Liver (tissue), 9 donors: ENCODE measurements around the gene RYR3. TPM values are rescaled to one million over a fixed set of nuclear protein-coding genes. Genes with fewer than 3 reads are reported as not detected.

Experiments used
- DNase-seq: peaks from one replicate; pipeline ENCODE4 v3.0.0-alpha.2; 2017; ENCODE audit warnings: low spot score
- H3K27ac ChIP-seq, 2 donors: one replicate each; pipeline ENCODE4 v1.7.0; 2013; ENCODE audit warnings: inconsistent platforms in 2 of 2, low read length in 2 of 2, control low read depth in 1 of 2, low read depth in 1 of 2, mild to moderate bottlenecking in 1 of 2
- H3K27me3 ChIP-seq, 4 donors: one replicate each; pipeline versions ENCODE4 v1.6.1 to v1.7.0; 2013; ENCODE audit warnings: low read length in 3 of 4, inconsistent platforms in 1 of 4, mild to moderate bottlenecking in 1 of 4, moderate library complexity in 1 of 4; ENCODE audit not compliant: control insufficient read depth in 4 of 4, insufficient read depth in 4 of 4
- H3K36me3 ChIP-seq, 4 donors: one replicate each; pipeline versions ENCODE4 v1.6.1 to v1.7.0; 2013; ENCODE audit warnings: low read length in 3 of 4, mild to moderate bottlenecking in 3 of 4, low read depth in 1 of 4, moderate library complexity in 1 of 4; ENCODE audit not compliant: control insufficient read depth in 4 of 4, insufficient read depth in 3 of 4
- H3K4me1 ChIP-seq, 4 donors: one replicate each; pipeline versions ENCODE4 v1.6.1 to v1.7.0; 2013; ENCODE audit warnings: low read length in 3 of 4, mild to moderate bottlenecking in 3 of 4, moderate library complexity in 1 of 4; ENCODE audit not compliant: control insufficient read depth in 4 of 4, insufficient read depth in 4 of 4
- H3K4me3 ChIP-seq, 3 donors: one replicate each; pipeline versions ENCODE4 v1.6.1 to v1.7.0; 2013; ENCODE audit warnings: low read length in 3 of 3, control low read depth in 1 of 3, low read depth in 1 of 3, mild to moderate bottlenecking in 1 of 3
- H3K9ac ChIP-seq, 2 donors: one replicate each; pipeline ENCODE4 v1.7.0; 2013; ENCODE audit warnings: low read length in 2 of 2, mild to moderate bottlenecking in 2 of 2, moderate library complexity in 2 of 2, control low read depth in 1 of 2, low read depth in 1 of 2
- H3K9me3 ChIP-seq, 4 donors: one replicate each; pipeline versions ENCODE4 v1.6.1 to v1.7.0; 2013; ENCODE audit warnings: low read length in 3 of 4; ENCODE audit not compliant: control insufficient read depth in 4 of 4
- CTCF ChIP-seq: fragments of 150-350 bp; IDR thresholded peaks from 2 replicates; pipeline ENCODE4 v1.5.1; 2017; ENCODE audit warnings: improper control_type of control experiment, low read depth, low read length; ENCODE audit not compliant: missing input control
- EGR1 ChIP-seq, 2 donors: IDR thresholded peaks; 2 replicates each; pipeline ENCODE4 v1.6.1; 2016 to 2018; ENCODE audit warnings: antibody characterized with exemption in 2 of 2, low read depth in 2 of 2
- HNF4A ChIP-seq, 2 donors: conservative IDR thresholded peaks; 2 replicates each; pipeline ENCODE4 v1.6.1; 2016; ENCODE audit warnings: antibody characterized with exemption in 2 of 2, mild to moderate bottlenecking in 2 of 2
- HNF4G ChIP-seq: IDR thresholded peaks from 2 replicates; pipeline ENCODE4 v1.6.1; 2016; ENCODE audit warnings: antibody characterized with exemption
- JUND ChIP-seq, 2 donors: IDR thresholded peaks; 2 replicates each; pipeline ENCODE4 v1.6.1; 2016; ENCODE audit warnings: antibody characterized with exemption in 2 of 2
- MAX ChIP-seq: IDR thresholded peaks from 2 replicates; pipeline ENCODE4 v1.6.1; 2016; ENCODE audit warnings: antibody characterized with exemption
- REST ChIP-seq: IDR thresholded peaks from 2 replicates; pipeline ENCODE4 v1.6.1; 2016; ENCODE audit warnings: antibody characterized with exemption, mild to moderate bottlenecking
- RXRA ChIP-seq, 2 donors: IDR thresholded peaks; 2 replicates each; pipeline ENCODE4 v1.6.1; 2017 to 2018; ENCODE audit warnings: antibody characterized with exemption in 2 of 2, mild to moderate bottlenecking in 1 of 2
- WGBS: extraction: QIAGEN DNeasy Blood & Tissue Kit; methylation state at CpG from one replicate; pipeline ENCODE4 v1.1.7; 2013; 5-methylcytosine and 5-hydroxymethylcytosine counted together
- polyA plus RNA-seq, 2 donors: library from polyadenylated mRNA; stranded (reverse) in 1 of 2; unstranded in 1 of 2; fragments of 200-250 nt in 1 of 2; fragments of >200 nt in 1 of 2; fragmentation: Nextera tagmentation in 1 of 2; extraction: Ambion mirVana in 1 of 2; gene quantifications; one replicate each; pipeline versions ENCODE4 v1.2.1 to v1.2.3, GENCODE V29; 2013 to 2015
- total RNA-seq, 2 donors: library from RNA; depleted of rRNA; stranded (reverse); fragments of >200 nt; gene quantifications; one replicate each; pipeline ENCODE4 v1.2.3, GENCODE V29; 2014
- TF ChIP-seq, protein P1 (sequence below): IDR thresholded peaks from 2 replicates; pipeline ENCODE4 v1.6.1; 2016; ENCODE audit warnings: antibody characterized with exemption
- donor health status: healthy.
- donor health status: healthy.
- donor health status: healthy.
- donor health status: healthy.
- donor health status: healthy.

Gene RYR3
- total and polyA plus RNA-seq, 4 donors = 0.01 to 1.1 (median 0.22) TPM

DNA sequence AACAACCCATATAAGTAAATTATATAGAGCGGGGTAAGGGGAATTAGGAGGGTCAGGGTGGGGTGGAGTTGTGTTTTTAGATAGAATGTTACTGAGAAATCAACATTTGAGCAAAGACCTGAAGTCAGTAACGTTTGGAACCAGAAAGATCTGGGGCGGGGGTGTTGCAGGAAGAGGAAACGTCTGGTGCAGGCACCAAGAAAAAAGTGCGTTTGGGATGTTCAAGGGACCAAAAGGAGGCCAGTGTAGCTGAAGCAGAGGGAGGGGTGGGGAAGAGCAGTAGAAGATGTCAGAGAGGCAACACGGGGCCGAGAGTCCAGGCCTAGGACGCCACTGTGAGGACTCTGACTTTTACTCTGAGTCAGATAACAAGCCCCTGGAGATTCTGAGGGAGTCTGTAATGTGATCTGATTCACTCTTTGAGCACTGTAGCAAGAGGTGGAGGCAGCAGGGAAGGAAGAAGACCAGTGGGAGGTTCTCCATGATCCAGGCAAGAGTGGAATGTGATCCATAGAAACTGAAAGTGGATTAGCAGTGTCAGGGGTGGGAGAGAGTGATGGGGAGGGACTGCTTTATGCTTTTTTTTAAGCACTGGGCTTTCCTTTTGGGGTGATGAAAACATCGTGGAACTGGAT lies 478.3 kb downstream of the RYR3 start:
- no peak for DNase-seq
- WGBS = 50% methylated on average over 9 of the region's 9 CpGs

DNA sequence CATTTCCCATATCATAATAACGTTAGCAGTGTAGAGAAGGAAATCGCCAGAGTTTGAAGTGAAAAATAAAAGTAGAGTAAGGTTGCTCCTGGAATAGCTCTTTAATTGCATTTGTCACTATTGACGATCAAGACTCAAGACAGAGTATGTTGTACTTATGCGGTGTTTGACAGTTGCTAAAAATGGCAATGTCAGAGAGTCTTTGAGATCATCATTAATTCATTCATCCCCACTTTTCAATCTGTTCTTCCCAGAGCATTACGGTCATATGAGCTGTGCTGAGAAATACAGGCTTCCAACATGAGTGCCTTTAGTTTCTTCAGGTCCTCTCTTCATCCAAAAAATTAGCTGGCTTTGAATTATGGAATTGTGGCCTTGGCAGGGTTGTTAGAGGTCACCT lies 483.7 kb downstream of the RYR3 start:
- WGBS = 91% methylated on average over 5 of the region's 5 CpGs

More for the DNA sequence above, 478.3 kb downstream of the RYR3 start:
- H3K36me3 ChIP-seq = no peaks in the 10 kb centered on the region
- H3K4me3 ChIP-seq = no peak overlapping the region
- H3K9me3 ChIP-seq = no peaks in the 10 kb centered on the region
- no peak overlapping the region for H3K9ac ChIP-seq
- TF ChIP-seq REST (no peak), MAX (no peak), JUND (IDR thresholded peaks at IDR 0.05) (no peak), RXRA (IDR thresholded peaks at IDR 0.05) (no peak), HNF4A (conservative IDR thresholded peaks at IDR 0.05) (no peak), EGR1 (IDR thresholded peaks at IDR 0.05; ENCODE audit: low read depth in 2 of 2) (no peak)
- TF ChIP-seq, protein P1, sequence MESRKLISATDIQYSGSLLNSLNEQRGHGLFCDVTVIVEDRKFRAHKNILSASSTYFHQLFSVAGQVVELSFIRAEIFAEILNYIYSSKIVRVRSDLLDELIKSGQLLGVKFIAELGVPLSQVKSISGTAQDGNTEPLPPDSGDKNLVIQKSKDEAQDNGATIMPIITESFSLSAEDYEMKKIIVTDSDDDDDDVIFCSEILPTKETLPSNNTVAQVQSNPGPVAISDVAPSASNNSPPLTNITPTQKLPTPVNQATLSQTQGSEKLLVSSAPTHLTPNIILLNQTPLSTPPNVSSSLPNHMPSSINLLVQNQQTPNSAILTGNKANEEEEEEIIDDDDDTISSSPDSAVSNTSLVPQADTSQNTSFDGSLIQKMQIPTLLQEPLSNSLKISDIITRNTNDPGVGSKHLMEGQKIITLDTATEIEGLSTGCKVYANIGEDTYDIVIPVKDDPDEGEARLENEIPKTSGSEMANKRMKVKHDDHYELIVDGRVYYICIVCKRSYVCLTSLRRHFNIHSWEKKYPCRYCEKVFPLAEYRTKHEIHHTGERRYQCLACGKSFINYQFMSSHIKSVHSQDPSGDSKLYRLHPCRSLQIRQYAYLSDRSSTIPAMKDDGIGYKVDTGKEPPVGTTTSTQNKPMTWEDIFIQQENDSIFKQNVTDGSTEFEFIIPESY = no peak
- H3K27me3 ChIP-seq = no peaks in the 10 kb centered on the region
- H3K4me1 ChIP-seq = no peaks in the 10 kb centered on the region
- H3K27ac ChIP-seq = no peak overlapping the region

More for the DNA sequence above, 483.7 kb downstream of the RYR3 start:
- H3K4me3 ChIP-seq = no peak overlapping the region
- H3K27me3 ChIP-seq = peaks cover 0 to 2% (median 0%) of the 10 kb centered on the region in 4 donors
- H3K27ac ChIP-seq = no peak overlapping the region
- no peaks in the 10 kb centered on the region for H3K9me3 ChIP-seq
- no peak overlapping the region for H3K9ac ChIP-seq
- H3K4me1 ChIP-seq = no peaks in the 10 kb centered on the region
- TF ChIP-seq HNF4G = no peak
- TF ChIP-seq CTCF = no peak
- TF ChIP-seq EGR1 (IDR thresholded peaks at IDR 0.05; ENCODE audit: low read depth in 2 of 2) = no peak
- H3K36me3 ChIP-seq = no peaks in the 10 kb centered on the region
- no peak for DNase-seq
